Subcutaneous abdominal adipose tissue (tissue), 5 donors: Measurements from ENCODE around the gene S100Z.
"Not testable (repeated sequence)": the region's sequence is repeated elsewhere in the genome, so short reads cannot be mapped to it uniquely, and the experiment has no call there.

ENCODE experiments used
- H3K27ac ChIP-seq: one replicate; pipeline ENCODE4 v1.7.0; 2013; ENCODE audit warnings: low read depth, mild to moderate bottlenecking, inconsistent platforms, low read length, moderate library complexity
- H3K27me3 ChIP-seq, 5 donors: one replicate each; pipeline ENCODE4 v1.7.0; 2013; ENCODE audit warnings: low read length in 5 of 5, inconsistent platforms in 1 of 5; ENCODE audit not compliant: control insufficient read depth in 5 of 5, insufficient read depth in 4 of 5
- H3K36me3 ChIP-seq, 5 donors: one replicate each; pipeline ENCODE4 v1.7.0; 2013; ENCODE audit warnings: low read length in 5 of 5; ENCODE audit not compliant: control insufficient read depth in 5 of 5, insufficient read depth in 5 of 5
- H3K4me1 ChIP-seq, 5 donors: one replicate each; pipeline ENCODE4 v1.7.0; 2013; ENCODE audit warnings: low read length in 5 of 5, mild to moderate bottlenecking in 3 of 5, moderate library complexity in 1 of 5; ENCODE audit not compliant: control insufficient read depth in 5 of 5, insufficient read depth in 5 of 5
- H3K4me3 ChIP-seq, 5 donors: one replicate each; pipeline ENCODE4 v1.7.0; 2013; ENCODE audit warnings: low read length in 5 of 5, low read depth in 1 of 5
- H3K9ac ChIP-seq, 5 donors: one replicate each; pipeline ENCODE4 v1.7.0; 2013; ENCODE audit warnings: low read length in 5 of 5, mild to moderate bottlenecking in 4 of 5, moderate library complexity in 3 of 5
- H3K9me3 ChIP-seq, 5 donors: one replicate each; pipeline ENCODE4 v1.7.0; 2013; ENCODE audit warnings: low read length in 5 of 5; ENCODE audit not compliant: control insufficient read depth in 5 of 5
- donor health status: healthy.
- donor health status: healthy.
- donor health status: healthy.
- donor health status: healthy.
- donor health status: healthy.

Gene S100Z

DNA sequence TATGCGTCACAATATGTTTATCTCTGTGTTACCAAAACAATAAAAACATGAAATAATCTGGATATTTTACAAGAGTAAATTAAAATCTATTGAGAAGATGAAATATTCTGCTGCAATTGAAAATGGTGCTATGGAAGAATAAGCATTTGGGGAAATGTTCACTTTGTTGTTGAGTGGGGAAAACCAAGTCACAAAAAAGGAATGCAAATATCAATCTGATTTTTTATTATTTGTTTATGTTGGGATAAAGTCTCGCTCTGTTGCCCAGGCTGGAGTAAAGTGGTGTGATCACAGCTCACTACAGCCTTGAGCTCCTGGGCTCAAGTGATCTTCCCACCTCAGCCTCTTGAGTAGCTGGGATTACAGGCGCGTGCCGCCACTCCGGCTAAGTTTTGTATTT lies 39.6 kb upstream of the S100Z start:
- Histone ChIP-seq H3K27ac (no peak overlapping the region), H3K4me1 (no peaks in the 10 kb centered on the region), H3K9me3 (no peaks in the 10 kb centered on the region), H3K27me3 (no peaks in the 10 kb centered on the region), H3K36me3 (no peaks in the 10 kb centered on the region), H3K9ac (no peak overlapping the region), H3K4me3 (no peak overlapping the region)

DNA sequence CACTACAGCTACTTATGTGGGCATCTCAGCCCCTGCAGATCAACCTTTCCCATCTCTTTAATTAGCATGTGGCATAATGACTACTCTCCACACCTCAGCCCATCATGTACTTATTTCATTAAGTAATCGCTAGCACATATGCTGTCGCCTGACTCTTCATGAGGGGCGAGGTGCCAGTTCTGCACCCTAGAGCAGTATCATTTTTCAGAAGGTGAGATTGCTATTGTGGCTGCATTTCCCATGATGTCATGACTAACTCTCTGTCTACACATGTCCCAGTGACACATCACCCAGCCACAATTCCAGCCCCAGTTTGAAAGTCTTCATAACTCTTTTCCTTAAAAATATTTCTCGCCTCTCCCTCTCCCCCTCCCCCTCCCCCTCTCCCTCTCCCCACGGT lies 38.6 kb upstream of the S100Z start:
- H3K36me3 ChIP-seq: no peaks in the 10 kb centered on the region
- no peak overlapping the region for H3K4me3 ChIP-seq
- H3K9ac ChIP-seq: no peak overlapping the region
- no peaks in the 10 kb centered on the region for H3K9me3 ChIP-seq
- H3K27me3 ChIP-seq: no peaks in the 10 kb centered on the region
- no peak overlapping the region for H3K27ac ChIP-seq
- no peaks in the 10 kb centered on the region for H3K4me1 ChIP-seq

DNA sequence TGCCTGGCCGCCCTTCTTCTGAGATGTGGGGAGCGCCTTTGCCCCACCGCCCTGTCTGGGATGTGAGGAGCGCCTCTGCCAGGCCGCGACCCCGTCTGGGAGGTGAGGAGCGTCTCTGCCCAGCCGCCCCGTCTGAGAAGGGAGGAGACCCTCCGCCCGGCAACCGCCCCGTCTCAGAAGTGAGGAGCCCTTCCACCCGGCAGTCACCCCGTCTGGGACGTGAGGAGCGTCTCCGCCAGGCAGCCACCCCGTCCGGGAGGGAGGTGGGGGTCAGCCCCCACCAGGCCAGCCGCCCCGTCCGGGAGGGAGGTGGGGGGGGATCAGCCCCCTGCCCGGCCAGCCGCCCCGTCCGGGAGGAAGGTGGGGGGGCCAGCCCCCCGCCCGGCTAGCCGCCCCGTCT lies 37.6 kb upstream of the S100Z start:
- H3K4me1 ChIP-seq, H3K9me3 ChIP-seq, H3K36me3 ChIP-seq, H3K9ac ChIP-seq, H3K4me3 ChIP-seq, H3K27ac ChIP-seq, H3K27me3 ChIP-seq: not testable (repeated sequence)

DNA sequence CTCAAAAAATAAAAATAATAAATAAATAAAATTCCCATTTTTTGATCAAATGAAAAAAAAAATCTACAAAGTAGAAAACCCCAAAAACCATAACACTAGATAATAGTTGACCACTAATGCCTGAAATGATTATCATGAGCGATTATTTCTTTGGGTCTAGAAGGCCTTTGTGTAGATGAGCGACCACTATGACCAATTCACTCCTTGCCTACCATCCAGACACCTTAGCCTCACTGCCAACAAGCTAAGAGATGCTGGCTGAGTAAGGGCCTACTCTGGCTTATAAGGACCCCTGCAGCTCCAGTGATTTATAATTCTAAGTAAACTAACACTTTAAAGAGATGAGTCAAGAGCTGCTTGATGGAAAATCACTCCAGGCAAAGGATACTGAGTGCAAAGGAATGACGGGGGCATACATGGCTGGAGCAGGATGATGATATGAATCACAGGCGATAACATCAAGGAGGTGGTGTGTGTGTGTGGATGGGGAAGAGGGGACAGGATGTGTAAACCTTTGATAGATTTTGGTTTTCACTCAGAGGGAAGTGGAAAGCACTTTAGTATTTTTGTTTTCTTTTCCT lies 35.7 kb upstream of the S100Z start:
- no peak overlapping the region for H3K4me3 ChIP-seq
- H3K36me3 ChIP-seq: no peaks in the 10 kb centered on the region
- no peaks in the 10 kb centered on the region for H3K9me3 ChIP-seq
- H3K4me1 ChIP-seq: peaks cover 0 to 7% (median 7%) of the 10 kb centered on the region in 5 donors
- H3K27ac ChIP-seq: no peak overlapping the region
- peaks cover 3 to 7% (median 7%) of the 10 kb centered on the region in 5 donors for H3K27me3 ChIP-seq
- H3K9ac ChIP-seq: no peak overlapping the region

DNA sequence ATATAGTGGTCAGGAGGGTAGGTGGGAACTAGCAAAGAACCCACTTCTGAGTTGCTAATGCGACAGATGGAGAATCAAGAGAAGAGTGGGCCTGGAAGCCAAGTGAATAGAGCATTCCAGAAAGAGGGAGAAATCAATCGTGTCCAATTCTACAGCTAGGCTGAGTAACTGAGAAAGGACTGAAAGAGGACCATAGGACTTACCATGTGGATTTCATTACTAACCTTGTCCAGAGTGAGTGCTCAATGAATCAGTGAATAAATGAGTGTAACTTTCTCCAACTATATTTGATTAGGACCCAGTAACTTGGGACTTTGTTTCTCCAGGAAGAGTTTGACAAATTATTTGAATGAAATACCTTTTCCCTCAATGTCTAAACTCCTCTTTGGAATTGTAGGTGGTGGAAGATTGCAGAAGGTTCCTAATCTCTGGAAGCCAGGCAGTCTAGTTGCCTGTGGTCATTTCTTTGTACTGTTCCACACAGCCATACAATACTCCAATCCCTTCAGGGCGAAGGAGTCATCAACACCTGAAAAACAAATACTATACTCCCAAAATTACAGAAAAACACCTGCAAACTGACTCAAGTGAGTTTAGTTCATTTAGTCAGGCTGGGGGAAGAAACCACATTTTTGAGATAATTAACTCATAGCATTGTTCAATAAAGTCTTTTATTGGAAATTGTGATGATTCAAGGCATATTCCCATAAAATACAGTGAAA lies 33.5 kb upstream of the S100Z start:
- H3K4me3 ChIP-seq: no peak overlapping the region
- no peak overlapping the region for H3K27ac ChIP-seq
- H3K9ac ChIP-seq: no peak overlapping the region
- H3K27me3 ChIP-seq: peaks cover 12 to 18% (median 16%) of the 10 kb centered on the region in 5 donors
- peaks cover 0 to 21% (median 17%) of the 10 kb centered on the region in 5 donors for H3K4me1 ChIP-seq
- H3K36me3 ChIP-seq: no peaks in the 10 kb centered on the region
- H3K9me3 ChIP-seq: no peaks in the 10 kb centered on the region

DNA sequence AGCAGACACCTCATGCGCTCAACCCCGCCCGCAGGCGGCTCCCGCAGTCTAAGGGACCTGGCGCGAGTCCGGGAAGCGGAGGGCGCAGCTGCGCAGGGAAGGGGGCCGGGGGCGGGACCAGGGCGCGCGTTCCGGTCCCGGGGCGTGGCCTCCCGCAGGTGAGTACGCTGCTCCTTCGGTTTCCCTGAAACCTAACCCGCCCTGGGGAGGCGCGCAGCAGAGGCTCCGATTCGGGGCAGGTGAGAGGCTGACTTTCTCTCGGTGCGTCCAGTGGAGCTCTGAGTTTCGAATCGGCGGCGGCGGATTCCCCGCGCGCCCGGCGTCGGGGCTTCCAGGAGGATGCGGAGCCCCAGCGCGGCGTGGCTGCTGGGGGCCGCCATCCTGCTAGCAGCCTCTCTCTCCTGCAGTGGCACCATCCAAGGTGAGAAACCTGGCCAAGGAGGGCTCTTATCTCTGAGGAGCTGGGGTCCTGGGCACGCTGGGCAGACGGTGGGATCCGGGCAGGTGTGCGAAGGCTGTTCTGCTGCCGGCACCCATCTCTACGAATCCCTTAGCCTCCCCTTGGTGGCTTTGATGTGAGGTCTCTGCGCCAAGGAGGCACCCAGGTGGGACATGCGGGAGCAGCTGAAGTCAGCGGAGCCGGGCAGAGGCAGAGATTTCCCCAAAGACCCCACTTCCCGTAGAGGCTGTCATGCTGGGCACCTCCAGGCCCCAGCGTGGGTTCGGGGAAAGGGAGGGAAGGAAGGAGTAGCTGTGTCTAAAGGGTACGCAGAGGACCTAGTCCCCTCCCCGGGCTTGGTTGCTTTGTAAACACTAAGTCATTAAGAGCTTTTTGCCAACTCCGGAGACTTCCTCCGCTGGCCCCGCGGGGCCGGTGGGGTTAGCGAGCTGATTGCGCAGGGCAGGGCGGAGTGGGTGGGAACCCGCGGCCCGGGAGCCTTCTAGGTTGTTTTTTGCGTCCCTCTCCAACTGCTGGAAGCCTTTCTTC lies 30.7 kb upstream of the S100Z start, which contains the start of gene F2RL1:
TSS of gene F2RL1 (plus strand) at position 187 of the 988 bp plus-strand sequence. CDS start at position 340, 153 bp downstream.
- peak within 1 kb of the TSS; percentile 62 to 74 (median 69) for H3K4me3 ChIP-seq
- no peaks in the 10 kb centered on the region for H3K9me3 ChIP-seq
- peaks cover 12 to 18% (median 16%) of the 10 kb centered on the region in 5 donors for H3K27me3 ChIP-seq
- H3K27ac ChIP-seq: no peak within 1 kb of the TSS
- H3K4me1 ChIP-seq: peaks cover 0 to 21% (median 17%) of the 10 kb centered on the region in 5 donors
- H3K9ac ChIP-seq: peak within 1 kb of the TSS in 2 of 5 donors; percentile 41 to 64
- no peaks in the 10 kb centered on the region for H3K36me3 ChIP-seq

DNA sequence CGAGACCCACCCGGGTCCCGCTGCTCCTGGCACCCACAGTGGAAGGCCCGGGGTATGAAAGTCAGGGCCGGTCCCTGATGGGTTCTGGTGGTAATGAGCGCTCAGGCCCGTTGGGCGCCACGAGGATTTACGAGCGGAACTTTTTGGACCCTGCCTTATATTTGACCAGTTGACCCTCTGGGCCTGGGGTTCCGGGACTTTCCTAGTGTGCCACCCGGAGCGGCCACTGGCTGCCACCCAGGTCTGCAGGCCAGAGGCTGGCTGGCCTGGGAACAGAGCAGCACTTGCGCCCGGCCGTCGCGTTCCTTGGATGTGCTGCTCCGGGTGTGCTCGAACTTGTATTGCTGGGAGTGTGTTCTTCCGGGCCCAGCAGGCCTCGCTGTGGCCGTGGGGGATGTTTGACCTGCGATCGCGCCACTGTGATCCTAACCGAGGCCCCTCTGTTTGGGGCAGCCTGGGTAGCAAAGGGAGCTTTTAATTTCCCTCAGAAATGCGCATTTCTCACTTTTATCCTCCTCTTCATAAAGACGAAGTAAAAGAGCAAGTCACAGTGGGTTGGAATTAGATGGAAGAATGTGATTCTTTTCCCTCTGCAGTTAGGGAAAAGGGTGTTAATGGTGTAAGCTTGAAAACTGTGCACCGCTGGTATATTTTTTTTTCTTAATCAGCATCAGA lies 29.8 kb upstream of the S100Z start:
- no peaks in the 10 kb centered on the region for H3K36me3 ChIP-seq
- H3K9ac ChIP-seq: no peak overlapping the region
- H3K27ac ChIP-seq: no peak overlapping the region
- peaks cover 0 to 21% (median 17%) of the 10 kb centered on the region in 5 donors for H3K4me1 ChIP-seq
- peak overlapping the region in 4 of 5 donors; percentile 62 to 74 (median 69) for H3K4me3 ChIP-seq
- H3K27me3 ChIP-seq: peaks cover 12 to 18% (median 16%) of the 10 kb centered on the region in 5 donors
- H3K9me3 ChIP-seq: peaks cover 0 to 2% (median 0%) of the 10 kb centered on the region in 5 donors

DNA sequence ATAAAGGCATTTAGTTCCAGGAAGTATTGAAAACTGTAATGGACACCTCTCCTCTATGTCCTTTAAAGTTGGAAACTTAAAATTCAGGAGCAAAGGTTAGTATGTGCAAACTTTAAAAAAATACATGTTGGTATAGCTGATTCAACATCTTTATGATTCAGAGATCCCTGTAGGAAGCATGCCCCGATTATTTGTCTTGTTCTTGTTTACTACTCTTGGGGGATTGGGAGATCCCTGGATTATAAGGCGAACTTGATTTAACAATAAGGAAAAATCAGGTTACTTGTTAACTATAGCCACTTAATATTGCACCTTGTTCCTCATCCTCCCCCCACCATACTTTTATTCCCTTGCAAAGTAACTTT lies 29.3 kb upstream of the S100Z start:
- Histone ChIP-seq H3K4me3 (no peak overlapping the region), H3K4me1 (peaks cover 0 to 21% (median 17%) of the 10 kb centered on the region in 5 donors), H3K36me3 (no peaks in the 10 kb centered on the region), H3K9ac (no peak overlapping the region), H3K27ac (no peak overlapping the region), H3K27me3 (peaks cover 12 to 18% (median 16%) of the 10 kb centered on the region in 5 donors), H3K9me3 (peaks cover 0 to 2% (median 0%) of the 10 kb centered on the region in 5 donors)

DNA sequence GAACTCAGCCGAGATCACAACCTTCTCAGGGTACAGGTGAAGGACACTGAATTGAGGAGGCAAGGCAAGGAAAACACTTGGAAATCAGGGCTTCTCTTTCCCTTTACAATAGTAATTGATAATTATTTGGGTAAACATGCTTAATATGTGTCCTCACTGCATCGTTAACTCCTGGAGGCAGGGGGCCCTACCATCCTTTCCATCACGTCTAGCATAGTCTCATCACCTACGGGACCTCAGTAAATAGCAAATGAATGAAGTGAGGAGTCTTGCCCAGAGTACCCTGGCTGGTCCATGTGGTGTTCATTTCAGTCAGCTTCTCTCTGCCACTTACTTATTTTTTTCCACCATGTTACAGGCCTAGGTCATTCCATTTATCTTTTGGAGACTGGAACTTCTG lies 28.7 kb upstream of the S100Z start:
- no peak overlapping the region for H3K4me3 ChIP-seq
- no peak overlapping the region for H3K9ac ChIP-seq
- H3K27ac ChIP-seq: no peak overlapping the region
- no peaks in the 10 kb centered on the region for H3K36me3 ChIP-seq
- peaks cover 0 to 21% (median 17%) of the 10 kb centered on the region in 5 donors for H3K4me1 ChIP-seq
- peaks cover 12 to 18% (median 16%) of the 10 kb centered on the region in 5 donors for H3K27me3 ChIP-seq
- H3K9me3 ChIP-seq: peaks cover 0 to 2% (median 0%) of the 10 kb centered on the region in 5 donors
